B cell (primary cell): Measurements from ENCODE around the gene ACTBL2. TPM values are rescaled to one million over a fixed set of nuclear protein-coding genes. Genes with fewer than 3 reads are reported as not detected.

Source experiments
- ATAC-seq: fragments of 200-7000 bp; cut with Tn5 transposase; one replicate; pipeline ENCODE4 v1.10.0; 2021; ENCODE audit warnings: low read depth, mild to moderate bottlenecking, moderate number of reproducible peaks, moderate library complexity
- CTCF ChIA-PET: fragments of 350-600 bp; sonication (Branson Sonifier 250); formaldehyde crosslinking; loops from one replicate; lab custom pipeline; 2021; ENCODE audit warnings: antibody characterized with exemption, inconsistent platforms; lab: Charles Lee
- POLR2A ChIA-PET: fragments of 350-600 bp; sonication (Branson Sonifier 250); formaldehyde crosslinking; loops from one replicate; lab custom pipeline; 2021; ENCODE audit warnings: antibody characterized with exemption; lab: Charles Lee
- DNase-seq: peaks from one replicate; pipeline ENCODE4 v3.0.0; 2013
- H2AFZ ChIP-seq: 2 replicates; pipeline ENCODE4 v1.6.1; 2012; ENCODE audit warnings: mild to moderate bottlenecking, low read depth, low read length; ENCODE audit not compliant: insufficient read depth, poor library complexity, severe bottlenecking
- H3K27ac ChIP-seq, 2 donors: 1 replicate in 1 of 2; 2 replicates in 1 of 2; pipeline ENCODE4 v1.5.1; 2012 to 2013; ENCODE audit warnings: low read length in 2 of 2, mild to moderate bottlenecking in 2 of 2, moderate library complexity in 1 of 2
- H3K27me3 ChIP-seq, 4 experiments: fragments of 200-600 bp in 1 of 4; sonication (generic) in 1 of 4; replicated peaks in 1 of 4; 1 replicate in 2 of 4; 2 replicates in 2 of 4; pipeline versions ENCODE4 v1.6.1 to v1.7.0; 2013 to 2016; ENCODE audit warnings: low read length in 3 of 4, mild to moderate bottlenecking in 2 of 4, mixed read lengths in 1 of 4, moderate library complexity in 1 of 4; ENCODE audit not compliant: insufficient read depth in 4 of 4, control insufficient read depth in 3 of 4; ENCODE audit errors: control extremely low read depth in 1 of 4
- H3K36me3 ChIP-seq, 2 experiments: replicated peaks in 1 of 2; 1 replicate in 1 of 2; 2 replicates in 1 of 2; pipeline versions ENCODE4 v1.6.1 to v1.7.1; 2013; ENCODE audit warnings: low read length in 1 of 2; ENCODE audit not compliant: insufficient read depth in 2 of 2, control insufficient read depth in 1 of 2; ENCODE audit errors: control extremely low read depth in 1 of 2, extremely low read depth in 1 of 2
- H3K4me1 ChIP-seq, 2 donors: fragments of 200-600 bp in 1 of 2; sonication (generic) in 1 of 2; 1 replicate in 1 of 2; 2 replicates in 1 of 2; pipeline versions ENCODE4 v1.5.1 to v1.6.1; 2013 to 2017; ENCODE audit warnings: low read length in 2 of 2; ENCODE audit not compliant: control insufficient read depth in 2 of 2, insufficient read depth in 2 of 2
- H3K4me2 ChIP-seq: replicated peaks from 2 replicates; pipeline ENCODE3; 2012; ENCODE audit warnings: mild to moderate bottlenecking, low read depth, low read length; ENCODE audit not compliant: poor library complexity, severe bottlenecking
- H3K4me3 ChIP-seq, 5 experiments: fragments of 200-600 bp in 1 of 5; sonication (generic) in 1 of 5; 1 replicate in 3 of 5; 2 replicates in 2 of 5; pipeline versions ENCODE4 v1.5.1 to v1.7.0; 2011 to 2016; ENCODE audit warnings: low read length in 4 of 5, mild to moderate bottlenecking in 4 of 5, low read depth in 2 of 5, control low read depth in 1 of 5, moderate library complexity in 1 of 5; ENCODE audit not compliant: insufficient read depth in 1 of 5; ENCODE audit errors: control extremely low read depth in 1 of 5, extremely low read depth in 1 of 5
- H3K79me2 ChIP-seq: fragments of 200-600 bp; sonication (generic); one replicate; pipeline ENCODE4 v1.6.0; 2016; ENCODE audit warnings: low read length; ENCODE audit not compliant: control insufficient read depth, insufficient read depth
- H3K9ac ChIP-seq: fragments of 200-600 bp; sonication (generic); 2 replicates; pipeline ENCODE4 v1.6.1; 2017; ENCODE audit warnings: mild to moderate bottlenecking, low read length, moderate library complexity
- H3K9me3 ChIP-seq, 3 donors: one replicate each; pipeline versions ENCODE4 v1.6.1 to v1.7.1; 2013; ENCODE audit warnings: low read length in 2 of 3; ENCODE audit not compliant: control insufficient read depth in 2 of 3, insufficient read depth in 1 of 3; ENCODE audit errors: control extremely low read depth in 1 of 3
- H4K20me1 ChIP-seq: 2 replicates; pipeline ENCODE4 v1.6.0; 2012; ENCODE audit warnings: mild to moderate bottlenecking, low read length; ENCODE audit not compliant: insufficient read depth, control insufficient read depth, poor library complexity, severe bottlenecking
- H3K27ac Mint-ChIP-seq: one replicate; pipeline ENCODE4 v1.8.0; 2021; ENCODE audit warnings: mixed read lengths
- H3K27me3 Mint-ChIP-seq: one replicate; pipeline ENCODE4 v1.8.0; 2021; ENCODE audit warnings: mixed read lengths
- H3K4me1 Mint-ChIP-seq: one replicate; pipeline ENCODE4 v1.8.0; 2021; ENCODE audit warnings: mixed read lengths
- H3K4me3 Mint-ChIP-seq: one replicate; pipeline ENCODE4 v1.8.0; 2021; ENCODE audit warnings: mixed read lengths
- H3K9me3 Mint-ChIP-seq: one replicate; pipeline ENCODE4 v1.8.0; 2022; ENCODE audit warnings: mixed read lengths; ENCODE audit not compliant: insufficient read depth
- EZH2 ChIP-seq: IDR thresholded peaks from 2 replicates; pipeline ENCODE4 v1.6.1; 2012; ENCODE audit warnings: borderline replicate concordance, low read depth, mild to moderate bottlenecking, moderate library complexity, low read length; ENCODE audit not compliant: insufficient read depth, poor library complexity, severe bottlenecking
- WGBS: methylation state at CpG from one replicate; pipeline ENCODE4 v1.1.5; 2013; ENCODE audit warnings: missing lambda C conversion rate; ENCODE audit not compliant: insufficient coverage; 5-methylcytosine and 5-hydroxymethylcytosine counted together
- intact Hi-C: fragments of 100-400 bp; cut with micrococcal nuclease; formaldehyde crosslinking; loops from one replicate; pipeline ENCODE4 v1.10.0; 2022
- polyA plus RNA-seq: library from polyadenylated mRNA; depleted of rRNA; stranded (reverse); fragments of >200 nt; gene quantifications from 2 replicates; pipeline ENCODE4 v1.2.3, GENCODE V29; 2012
- total RNA-seq, 2 donors: library from RNA; stranded (reverse); fragments of 120-200 nt in 1 of 2; gene quantifications; 1 replicate in 1 of 2; 2 replicates in 1 of 2; pipeline versions ENCODE4 v1.2.3 to v1.2.4, GENCODE V29; 2013 to 2022
- TF ChIP-seq, protein P1 (sequence below): fragments of 200-600 bp; IDR thresholded peaks from one replicate; pipeline ENCODE4 v1.8.0; 2022; ENCODE audit warnings: antibody characterized with exemption, mild to moderate bottlenecking

Gene ACTBL2
- total and polyA plus RNA-seq, 2 donors (not counting 1 experiment from before 2014, with no cell fraction given) = not detected

- H3K9me3 Mint-ChIP-seq = no peaks in the 10 kb centered on the region
- H3K4me1 Mint-ChIP-seq = peaks cover 2% of the 10 kb centered on the region
- Histone ChIP-seq H3K79me2 (no peaks in the 10 kb centered on the region), H2AFZ (no peak overlapping the region), H3K4me1 (no peaks in the 10 kb centered on the region), H4K20me1 (no peaks in the 10 kb centered on the region), H3K27me3 (no peaks in the 10 kb centered on the region), H3K4me2 (no peak overlapping the region), H3K9me3 (no peaks in the 10 kb centered on the region), H3K9ac (no peak overlapping the region), H3K4me3 (no peak overlapping the region), H3K36me3 (no peaks in the 10 kb centered on the region), H3K27ac (no peak overlapping the region)
- CTCF ChIA-PET = no interaction called here
- 66% methylated on average over 7 of the region's 7 CpGs for WGBS
- DNase-seq (no peak), ATAC-seq (no peak)
- peaks cover 14% of the 10 kb centered on the region for H3K27me3 Mint-ChIP-seq
- H3K27ac Mint-ChIP-seq = no peak overlapping the region
- intact Hi-C loops = no loop called here
- no peak overlapping the region for H3K4me3 Mint-ChIP-seq
- no peak for TF ChIP-seq EZH2
- TF ChIP-seq, protein P1, sequence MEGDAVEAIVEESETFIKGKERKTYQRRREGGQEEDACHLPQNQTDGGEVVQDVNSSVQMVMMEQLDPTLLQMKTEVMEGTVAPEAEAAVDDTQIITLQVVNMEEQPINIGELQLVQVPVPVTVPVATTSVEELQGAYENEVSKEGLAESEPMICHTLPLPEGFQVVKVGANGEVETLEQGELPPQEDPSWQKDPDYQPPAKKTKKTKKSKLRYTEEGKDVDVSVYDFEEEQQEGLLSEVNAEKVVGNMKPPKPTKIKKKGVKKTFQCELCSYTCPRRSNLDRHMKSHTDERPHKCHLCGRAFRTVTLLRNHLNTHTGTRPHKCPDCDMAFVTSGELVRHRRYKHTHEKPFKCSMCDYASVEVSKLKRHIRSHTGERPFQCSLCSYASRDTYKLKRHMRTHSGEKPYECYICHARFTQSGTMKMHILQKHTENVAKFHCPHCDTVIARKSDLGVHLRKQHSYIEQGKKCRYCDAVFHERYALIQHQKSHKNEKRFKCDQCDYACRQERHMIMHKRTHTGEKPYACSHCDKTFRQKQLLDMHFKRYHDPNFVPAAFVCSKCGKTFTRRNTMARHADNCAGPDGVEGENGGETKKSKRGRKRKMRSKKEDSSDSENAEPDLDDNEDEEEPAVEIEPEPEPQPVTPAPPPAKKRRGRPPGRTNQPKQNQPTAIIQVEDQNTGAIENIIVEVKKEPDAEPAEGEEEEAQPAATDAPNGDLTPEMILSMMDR = no peak
- POLR2A ChIA-PET = no interaction called here
Observed at GRCh38 chr5:57501414-57502201, 19.0 kb upstream of the ACTBL2 start.
